ENCODE measurements around the gene TRIM39.

DNA sequence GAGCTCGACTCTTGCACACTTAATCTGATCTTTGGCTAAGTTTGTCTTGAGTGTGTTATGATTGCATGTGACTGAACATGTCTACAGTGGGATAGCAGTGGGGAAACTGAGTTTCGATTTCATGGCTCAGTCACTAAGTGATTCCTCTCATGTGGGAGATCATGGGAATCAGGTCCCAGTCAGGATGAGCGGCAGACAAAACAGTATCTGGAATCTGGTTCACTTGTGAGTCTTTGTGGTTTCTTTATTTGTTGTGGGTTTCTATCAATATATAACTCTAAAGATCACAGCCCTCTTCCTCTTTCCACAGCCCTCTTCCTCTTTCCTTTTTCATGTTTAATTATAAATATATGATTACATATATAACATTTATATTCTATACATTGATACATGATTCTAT, 22.2 kb downstream of the TRIM39 start:
- TF ChIP-seq, protein P1, sequence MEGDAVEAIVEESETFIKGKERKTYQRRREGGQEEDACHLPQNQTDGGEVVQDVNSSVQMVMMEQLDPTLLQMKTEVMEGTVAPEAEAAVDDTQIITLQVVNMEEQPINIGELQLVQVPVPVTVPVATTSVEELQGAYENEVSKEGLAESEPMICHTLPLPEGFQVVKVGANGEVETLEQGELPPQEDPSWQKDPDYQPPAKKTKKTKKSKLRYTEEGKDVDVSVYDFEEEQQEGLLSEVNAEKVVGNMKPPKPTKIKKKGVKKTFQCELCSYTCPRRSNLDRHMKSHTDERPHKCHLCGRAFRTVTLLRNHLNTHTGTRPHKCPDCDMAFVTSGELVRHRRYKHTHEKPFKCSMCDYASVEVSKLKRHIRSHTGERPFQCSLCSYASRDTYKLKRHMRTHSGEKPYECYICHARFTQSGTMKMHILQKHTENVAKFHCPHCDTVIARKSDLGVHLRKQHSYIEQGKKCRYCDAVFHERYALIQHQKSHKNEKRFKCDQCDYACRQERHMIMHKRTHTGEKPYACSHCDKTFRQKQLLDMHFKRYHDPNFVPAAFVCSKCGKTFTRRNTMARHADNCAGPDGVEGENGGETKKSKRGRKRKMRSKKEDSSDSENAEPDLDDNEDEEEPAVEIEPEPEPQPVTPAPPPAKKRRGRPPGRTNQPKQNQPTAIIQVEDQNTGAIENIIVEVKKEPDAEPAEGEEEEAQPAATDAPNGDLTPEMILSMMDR (conservative IDR thresholded peaks at IDR 0.05; ENCODE audit: low read depth, low read length), result no peak
- TF ChIP-seq RCOR1 (IDR thresholded peaks at IDR 0.05; ENCODE audit: insufficient replicate concordance, low read length), result no peak

All from IMR-90 (cell line).